GM13976 (cell line): Measurements from ENCODE around the gene SGO2.

Source experiments
- DNase-seq: peaks from one replicate; pipeline ENCODE4 v3.0.0; 2012; ENCODE audit warnings: low spot score
- CTCF ChIP-seq: IDR thresholded peaks from 2 replicates; pipeline ENCODE4 v1.5.1; 2012; ENCODE audit warnings: borderline replicate concordance, mild to moderate bottlenecking; ENCODE audit not compliant: insufficient read depth; ENCODE audit errors: extremely low read depth, missing control alignments, control extremely low read depth
- in situ Hi-C: fragments of 300-500 bp; cut with MboI; formaldehyde crosslinking; loops from one replicate; pipeline ENCODE4 v1.12.0; 2022; ENCODE audit warnings: low sequenced_read_pairs, mixed read lengths, inconsistent platforms; ENCODE audit not compliant: unreplicated experiment

Gene SGO2

GRCh38 chr2:200620606-200621390, 94.8 kb downstream of the SGO2 start:
- DNase-seq, result no peak
- TF ChIP-seq CTCF, result no peak
- in situ Hi-C loops, result no loop called here

- TF ChIP-seq CTCF, result no peak
- in situ Hi-C loops, result no loop called here
- no peak for DNase-seq
These were observed 96.1 kb downstream of the SGO2 start for GRCh38 chr2:200622106-200622505.

GRCh38 chr2:200624026-200624425, 98.0 kb downstream of the SGO2 start:
- in situ Hi-C loops, result no loop called here
- DNase-seq, result no peak
- no peak for TF ChIP-seq CTCF

- no peak for TF ChIP-seq CTCF
- no peak for DNase-seq
- in situ Hi-C loops, result no loop called here
These were observed 98.7 kb downstream of the SGO2 start for GRCh38 chr2:200624658-200625057.

GRCh38 chr2:200625282-200625681, 99.3 kb downstream of the SGO2 start:
- in situ Hi-C loops, result no loop called here
- no peak for DNase-seq
- no peak for TF ChIP-seq CTCF

- DNase-seq, result no peak
- no peak for TF ChIP-seq CTCF
- in situ Hi-C loops, result no loop called here
These were observed 100.0 kb downstream of the SGO2 start for GRCh38 chr2:200625958-200626363.
